Astrocyte (in vitro differentiated cells and primary cell): Measurements from ENCODE around the gene RSAD1.

ENCODE experiments used
- EZH2 ChIP-seq: IDR thresholded peaks from 2 replicates; pipeline ENCODE4 v1.6.1; 2012; ENCODE audit warnings: mild to moderate bottlenecking, low read length, inconsistent platforms; ENCODE audit not compliant: insufficient read depth
- TF ChIP-seq, protein P1 (sequence below): IDR thresholded peaks from 2 replicates; pipeline ENCODE4 v1.5.1; 2011; ENCODE audit warnings: low read depth, mild to moderate bottlenecking, inconsistent platforms, low read length, moderate library complexity; ENCODE audit not compliant: insufficient read depth

DNA sequence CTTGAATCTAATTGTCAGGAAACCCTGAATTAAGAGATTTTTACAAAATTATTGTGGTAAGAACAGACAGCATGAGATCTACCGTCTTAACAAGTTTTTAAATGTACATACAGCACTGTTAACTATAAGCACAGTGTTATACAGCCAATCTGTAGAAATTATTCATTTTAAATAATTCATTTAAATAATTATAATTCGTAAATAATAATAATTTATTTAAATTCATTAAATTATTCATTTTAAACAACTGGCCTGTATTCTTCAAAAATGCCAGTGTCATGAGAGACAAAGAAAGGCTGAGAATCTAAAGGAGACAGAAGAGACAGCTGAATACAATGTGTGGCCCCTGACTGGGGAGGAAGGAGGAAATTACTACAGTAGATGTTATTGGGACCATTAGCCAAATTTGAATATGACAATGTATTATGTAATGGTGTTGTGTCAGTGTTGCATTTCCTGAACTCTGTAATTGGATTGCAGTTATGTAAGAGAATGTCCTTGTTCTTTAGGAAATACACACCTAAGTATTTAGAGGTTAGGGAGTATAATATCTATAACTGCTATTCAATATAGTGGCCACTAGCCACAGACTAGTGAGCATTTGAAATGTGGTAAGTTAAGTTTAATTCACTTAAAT lies 2.3 kb downstream of the RSAD1 start:
- TF ChIP-seq, protein P1, sequence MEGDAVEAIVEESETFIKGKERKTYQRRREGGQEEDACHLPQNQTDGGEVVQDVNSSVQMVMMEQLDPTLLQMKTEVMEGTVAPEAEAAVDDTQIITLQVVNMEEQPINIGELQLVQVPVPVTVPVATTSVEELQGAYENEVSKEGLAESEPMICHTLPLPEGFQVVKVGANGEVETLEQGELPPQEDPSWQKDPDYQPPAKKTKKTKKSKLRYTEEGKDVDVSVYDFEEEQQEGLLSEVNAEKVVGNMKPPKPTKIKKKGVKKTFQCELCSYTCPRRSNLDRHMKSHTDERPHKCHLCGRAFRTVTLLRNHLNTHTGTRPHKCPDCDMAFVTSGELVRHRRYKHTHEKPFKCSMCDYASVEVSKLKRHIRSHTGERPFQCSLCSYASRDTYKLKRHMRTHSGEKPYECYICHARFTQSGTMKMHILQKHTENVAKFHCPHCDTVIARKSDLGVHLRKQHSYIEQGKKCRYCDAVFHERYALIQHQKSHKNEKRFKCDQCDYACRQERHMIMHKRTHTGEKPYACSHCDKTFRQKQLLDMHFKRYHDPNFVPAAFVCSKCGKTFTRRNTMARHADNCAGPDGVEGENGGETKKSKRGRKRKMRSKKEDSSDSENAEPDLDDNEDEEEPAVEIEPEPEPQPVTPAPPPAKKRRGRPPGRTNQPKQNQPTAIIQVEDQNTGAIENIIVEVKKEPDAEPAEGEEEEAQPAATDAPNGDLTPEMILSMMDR: no peak
- TF ChIP-seq EZH2: no peak
